Right atrium auricular region (tissue), 2 donors: ENCODE results near the gene C22orf15. TPM values are rescaled to one million over a fixed set of nuclear protein-coding genes. Genes with fewer than 3 reads are reported as not detected.
"Not testable (repeated sequence)": the region's sequence is repeated elsewhere in the genome, so short reads cannot be mapped to it uniquely, and the experiment has no call there.

ENCODE experiments used
- DNase-seq: peaks from one replicate; pipeline ENCODE4 v3.0.0-alpha.2; 2019; ENCODE audit warnings: low spot score
- H3K27ac ChIP-seq, 2 donors: fragments of 200-600 bp; sonication (generic); 1 replicate in 1 of 2; 2 replicates in 1 of 2; pipeline ENCODE4 v1.5.1; 2016 to 2019
- H3K27me3 ChIP-seq, 2 donors: fragments of 200-600 bp; sonication (generic); one replicate each; pipeline versions ENCODE4 v1.5.1 to v1.6.0; 2017 to 2019
- H3K36me3 ChIP-seq: fragments of 200-600 bp; sonication (generic); one replicate; pipeline ENCODE4 v1.5.1; 2016
- H3K4me1 ChIP-seq, 2 donors: fragments of 200-600 bp; sonication (generic); one replicate each; pipeline versions ENCODE4 v1.5.1 to v1.6.0; 2017 to 2019
- H3K4me3 ChIP-seq, 2 donors: fragments of 200-600 bp; sonication (generic); 1 replicate in 1 of 2; 2 replicates in 1 of 2; pipeline ENCODE4 v1.5.1; 2017 to 2019; ENCODE audit warnings: mild to moderate bottlenecking in 1 of 2, moderate library complexity in 1 of 2
- H3K9me3 ChIP-seq, 2 donors: fragments of 200-600 bp; sonication (generic); one replicate each; pipeline ENCODE4 v1.5.1; 2019
- CTCF ChIP-seq, 2 donors: fragments of 200-600 bp; sonication (generic); IDR thresholded peaks; one replicate each; pipeline ENCODE4 v1.5.1; 2019; ENCODE audit warnings: antibody characterized with exemption in 2 of 2
- total RNA-seq, 2 donors: library from RNA; depleted of rRNA; stranded (reverse); fragments of >200 nt; gene quantifications; one replicate each; pipeline ENCODE4 v1.1.0, GENCODE V29; 2016

Gene C22orf15
- total RNA-seq, 2 donors from 2014 or later: not detected

- Histone ChIP-seq H3K27me3 (no peaks in the 10 kb centered on the region), H3K27ac (peak overlapping the region; percentile 70 to 71), H3K4me3 (peak overlapping the region; percentile 77 to 87), H3K9me3 (no peaks in the 10 kb centered on the region), H3K4me1 (peaks cover 0 to 14% of the 10 kb centered on the region in 2 donors), H3K36me3 (peaks cover 3% of the 10 kb centered on the region)
- no peak for TF ChIP-seq CTCF (IDR thresholded peaks at IDR 0.05)
- peak; percentile 87 for DNase-seq
Observed at GRCh38 chr22:23716811-23717801, 45.7 kb upstream of the C22orf15 start.

- Histone ChIP-seq H3K27me3 (no peaks in the 10 kb centered on the region), H3K4me3 (no peak overlapping the region), H3K4me1 (peaks cover 0 to 14% of the 10 kb centered on the region in 2 donors), H3K27ac (no peak overlapping the region), H3K36me3 (no peaks in the 10 kb centered on the region), H3K9me3 (no peaks in the 10 kb centered on the region)
- DNase-seq: no peak
- no peak for TF ChIP-seq CTCF (IDR thresholded peaks at IDR 0.05)
Observed at GRCh38 chr22:23718371-23719165, 44.2 kb upstream of the C22orf15 start.

GRCh38 chr22:23720855-23721254 lies 41.9 kb upstream of the C22orf15 start:
- Histone ChIP-seq H3K27me3 (no peaks in the 10 kb centered on the region), H3K4me1 (peaks cover 0 to 14% of the 10 kb centered on the region in 2 donors), H3K27ac (no peak overlapping the region), H3K4me3 (no peak overlapping the region), H3K36me3 (no peaks in the 10 kb centered on the region), H3K9me3 (no peaks in the 10 kb centered on the region)
- TF ChIP-seq CTCF (IDR thresholded peaks at IDR 0.05): no peak
- no peak for DNase-seq

- H3K27ac ChIP-seq: no peak overlapping the region
- H3K27me3 ChIP-seq: no peaks in the 10 kb centered on the region
- DNase-seq: no peak
- no peaks in the 10 kb centered on the region for H3K36me3 ChIP-seq
- H3K9me3 ChIP-seq: no peaks in the 10 kb centered on the region
- TF ChIP-seq CTCF (IDR thresholded peaks at IDR 0.05): no peak
- peaks cover 0 to 5% of the 10 kb centered on the region in 2 donors for H3K4me1 ChIP-seq
- no peak overlapping the region for H3K4me3 ChIP-seq
Observed at GRCh38 chr22:23722160-23722559, 40.6 kb upstream of the C22orf15 start.

GRCh38 chr22:23722724-23723123 lies 40.1 kb upstream of the C22orf15 start:
- Histone ChIP-seq H3K9me3 (no peaks in the 10 kb centered on the region), H3K27ac (no peak overlapping the region), H3K4me1 (no peaks in the 10 kb centered on the region), H3K36me3 (no peaks in the 10 kb centered on the region), H3K4me3 (no peak overlapping the region), H3K27me3 (no peaks in the 10 kb centered on the region)
- TF ChIP-seq CTCF (IDR thresholded peaks at IDR 0.05): no peak
- DNase-seq: no peak

GRCh38 chr22:23728108-23728507 lies 34.7 kb upstream of the C22orf15 start:
- not testable (repeated sequence) for DNase-seq, H3K4me1 ChIP-seq, H3K4me3 ChIP-seq, H3K27ac ChIP-seq, H3K9me3 ChIP-seq, H3K27me3 ChIP-seq, H3K36me3 ChIP-seq
